Stimulated activated CD8-positive, alpha-beta memory T cell treated with anti-CD3 and anti-CD28 coated beads, Interleukin-7, amount 100 ng/mL, for 4 hours (primary cell): ENCODE data around the gene NPBWR2.

ENCODE experiments used
- DNase-seq, 2 donors: peaks; one replicate each; pipeline ENCODE4 v3.0.0-alpha.2; 2020; ENCODE audit warnings: low read depth in 2 of 2

The NPBWR2 gene

GRCh38 chr20:64056889-64057627 lies 50.3 kb downstream of the NPBWR2 start:
- no peak for DNase-seq

- no peak for DNase-seq
These were observed 50.8 kb downstream of the NPBWR2 start for GRCh38 chr20:64056639-64056888.

- DNase-seq: no peak
These were observed 51.3 kb downstream of the NPBWR2 start for GRCh38 chr20:64055893-64056638.

- DNase-seq: no peak
These were observed 51.9 kb downstream of the NPBWR2 start for GRCh38 chr20:64055396-64055892.

- DNase-seq: no peak
These were observed 53.3 kb downstream of the NPBWR2 start for GRCh38 chr20:64053841-64054661.
